NCI-H345 treated with DMSO at 0.1 percent for 48 hours (cell line): Measurements from ENCODE around the gene GARIN5B.
"Not testable (repeated sequence)": the region's sequence is repeated elsewhere in the genome, so short reads cannot be mapped to it uniquely, and the experiment has no call there.

Experiments
- DNase-seq: peaks from one replicate; lab custom pipeline; 2025; ENCODE audit not compliant: unreplicated experiment; lab: John Stamatoyannopoulos, UW

GARIN5B gene

GRCh38 chr19:55352040-55352439 is 11.0 kb downstream of the GARIN5B start:
- DNase-seq, result no peak

- no peak for DNase-seq
Measured at GRCh38 chr19:55350620-55351315, 12.3 kb downstream of the GARIN5B start.

GRCh38 chr19:55348317-55349034 is 14.6 kb downstream of the GARIN5B start:
- DNase-seq, result no peak

GRCh38 chr19:55347442-55348009 is 15.5 kb downstream of the GARIN5B start:
- DNase-seq, result no peak

GRCh38 chr19:55346725-55347441 is 16.2 kb downstream of the GARIN5B start:
- no peak for DNase-seq

GRCh38 chr19:55345818-55346724 is 17.0 kb downstream of the GARIN5B start:
- no peak for DNase-seq

- no peak for DNase-seq
Measured at GRCh38 chr19:55345101-55345817, 17.8 kb downstream of the GARIN5B start.

- peak; percentile 18 for DNase-seq
Measured at GRCh38 chr19:55344444-55344843, 18.6 kb downstream of the GARIN5B start.

GRCh38 chr19:55341595-55342531 is 21.2 kb downstream of the GARIN5B start:
- DNase-seq, result no peak

GRCh38 chr19:55341171-55341588 is 21.9 kb downstream of the GARIN5B start:
- peak; percentile 51 for DNase-seq

- no peak for DNase-seq
Measured at GRCh38 chr19:55340784-55341147, 22.3 kb downstream of the GARIN5B start.

- DNase-seq, result no peak
Measured at GRCh38 chr19:55339889-55340783, 22.9 kb downstream of the GARIN5B start.

GRCh38 chr19:55339105-55339888 is 23.8 kb downstream of the GARIN5B start, which contains the start of gene KMT5C:
Gene KMT5C, plus strand, starts transcription at chr19:55339876. Its CDS starts 2,061 bp downstream, at chr19:55341937.
- DNase-seq, result peak; percentile 100

GRCh38 chr19:55336101-55336500 is 27.0 kb downstream of the GARIN5B start:
- DNase-seq, result no peak

GRCh38 chr19:55333870-55334269 is 29.2 kb downstream of the GARIN5B start:
- no peak for DNase-seq

GRCh38 chr19:55329791-55330190 is 33.3 kb downstream of the GARIN5B start:
- DNase-seq, result not testable (repeated sequence)

GRCh38 chr19:55328774-55329318 is 34.2 kb downstream of the GARIN5B start:
- not testable (repeated sequence) for DNase-seq
